Epithelial cell of alveolus of lung (primary cell): ENCODE data around the gene ATP2A3. TPM values are rescaled to one million over a fixed set of nuclear protein-coding genes. Genes with fewer than 3 reads are reported as not detected.

Experiments used
- total RNA-seq: library from RNA; depleted of rRNA; stranded (reverse); fragments of >200 nt; gene quantifications from 2 replicates; pipeline ENCODE4 v1.2.1, GENCODE V29; 2015

ATP2A3 gene
- 5.0 and 24.2 TPM in 2 replicates for total RNA-seq

GRCh38 chr17:3964203-3965117 lies at the start of gene ATP2A3:
TSS of gene ATP2A3 (minus strand) at chr17:3964437. CDS start at chr17:3964291, 146 bp downstream.

GRCh38 chr17:3915995-3916696 lies 48.1 kb downstream of the ATP2A3 start, which contains the start of gene P2RX1:
TSS of gene P2RX1 (minus strand) at chr17:3916465. CDS start at chr17:3916225, 240 bp downstream.

GRCh38 chr17:3893003-3893719 lies 71.1 kb downstream of the ATP2A3 start, which contains the start of gene CAMKK1:
TSS of gene CAMKK1 (minus strand) at chr17:3893053. CDS start at chr17:3885687, 7,366 bp downstream.

Other genes starting within 250 kb of the ATP2A3 start
- 4.6 and 8.0 TPM in 2 replicates for gene HASPIN, start 240.5 kb downstream of the ATP2A3 start, total RNA-seq
- 26.0 and 27.7 TPM in 2 replicates for gene ITGAE, start 163.2 kb downstream of the ATP2A3 start, total RNA-seq
- 14.9 and 27.9 TPM in 2 replicates for gene NCBP3, start 118.2 kb downstream of the ATP2A3 start, total RNA-seq
- 0.96 and 3.0 TPM in 2 replicates for gene CAMKK1, start 71.4 kb downstream of the ATP2A3 start, total RNA-seq
- 0.26 and 0.48 TPM in 2 replicates for gene P2RX1, start 48.0 kb downstream of the ATP2A3 start, total RNA-seq
- 16.0 and 16.2 TPM in 2 replicates for gene ZZEF1, start 178.6 kb upstream of the ATP2A3 start, total RNA-seq
- gene CYB5D2, start 178.8 kb upstream of the ATP2A3 start, total RNA-seq = 23.8 and 42.4 TPM in 2 replicates